NCI-H1436 (cell line): ENCODE measurements around the gene HARBI1.

Source experiments
- DNase-seq: peaks from one replicate; lab custom pipeline; 2025; lab: John Stamatoyannopoulos, UW

The HARBI1 gene

GRCh38 chr11:46633291-46634217, 16.5 kb upstream of the HARBI1 start:
- no peak for DNase-seq

- no peak for DNase-seq
Observed at GRCh38 chr11:46632502-46632901, 15.5 kb upstream of the HARBI1 start.

- no peak for DNase-seq
Observed at GRCh38 chr11:46631676-46632075, 14.6 kb upstream of the HARBI1 start.

- DNase-seq, result no peak
Observed at GRCh38 chr11:46630237-46630636, 13.2 kb upstream of the HARBI1 start.

- no peak for DNase-seq
Observed at GRCh38 chr11:46628961-46629360, 11.9 kb upstream of the HARBI1 start.

GRCh38 chr11:46625406-46625805, 8.4 kb upstream of the HARBI1 start:
- DNase-seq, result no peak

GRCh38 chr11:46618837-46619236, 1.8 kb upstream of the HARBI1 start:
- no peak for DNase-seq

- DNase-seq, result no peak
Observed at GRCh38 chr11:46617972-46618314, 916 bp upstream of the HARBI1 start.

- no peak for DNase-seq
Observed at GRCh38 chr11:46616551-46617133, 385 bp downstream of the HARBI1 start.

GRCh38 chr11:46615756-46616155, 1.3 kb downstream of the HARBI1 start:
- no peak for DNase-seq

GRCh38 chr11:46612326-46612725, 4.7 kb downstream of the HARBI1 start:
- no peak for DNase-seq

GRCh38 chr11:46611526-46612304, 5.3 kb downstream of the HARBI1 start:
- DNase-seq, result no peak

GRCh38 chr11:46609386-46609785, 7.6 kb downstream of the HARBI1 start:
- DNase-seq, result no peak

GRCh38 chr11:46607516-46607915, 9.5 kb downstream of the HARBI1 start:
- DNase-seq, result no peak

- no peak for DNase-seq
Observed at GRCh38 chr11:46604796-46605195, 12.2 kb downstream of the HARBI1 start.

GRCh38 chr11:46603704-46604308, 13.2 kb downstream of the HARBI1 start:
- no peak for DNase-seq

- no peak for DNase-seq
Observed at GRCh38 chr11:46601129-46601528, 15.9 kb downstream of the HARBI1 start.

- DNase-seq, result no peak
Observed at GRCh38 chr11:46600194-46600960, 16.6 kb downstream of the HARBI1 start.

GRCh38 chr11:46599340-46600193, 17.5 kb downstream of the HARBI1 start:
- DNase-seq, result no peak

GRCh38 chr11:46597609-46598219, 19.3 kb downstream of the HARBI1 start:
- no peak for DNase-seq
